PC-9 (cell line): Measurements from ENCODE around the gene AIF1L. TPM values are rescaled to one million over a fixed set of nuclear protein-coding genes. Genes with fewer than 3 reads are reported as not detected.

ENCODE experiments used
- BruUV-seq: library from RNA; stranded (reverse); fragments of 400-500 nt; replicated peaks from 2 replicates; lab custom pipeline; 2021; lab: Mats Ljungman, UMichigan
- CTCF ChIA-PET: fragments of 300-600 bp; sonication (Branson Sonifier 250); formaldehyde crosslinking; loops from one replicate; lab custom pipeline; 2022; ENCODE audit warnings: antibody characterized with exemption; lab: Charles Lee
- POLR2A ChIA-PET: fragments of 300-600 bp; sonication (Branson Sonifier 250); formaldehyde crosslinking; loops from one replicate; lab custom pipeline; 2022; ENCODE audit warnings: antibody characterized with exemption; ENCODE audit not compliant: unreplicated experiment; lab: Charles Lee
- DNase-seq, 2 experiments: peaks; one replicate each; pipeline versions ENCODE4 v3.0.0 to v3.0.0-alpha.2; 2015 to 2022; ENCODE audit warnings: mixed read lengths in 1 of 2
- H2AFZ ChIP-seq: fragments of 200-600 bp; sonication (generic); 2 replicates; pipeline ENCODE4 v1.8.1; 2017; ENCODE audit warnings: antibody characterized with exemption
- H3F3A ChIP-seq: fragments of 200-600 bp; sonication (generic); 2 replicates; pipeline ENCODE4 v1.8.1; 2017; ENCODE audit warnings: antibody characterized with exemption, mild to moderate bottlenecking, low read depth; ENCODE audit not compliant: insufficient read depth
- H3K27ac ChIP-seq: fragments of 200-600 bp; sonication (generic); 2 replicates; pipeline ENCODE4 v1.6.1; 2016; ENCODE audit warnings: mixed run types
- H3K27me3 ChIP-seq: fragments of 200-600 bp; sonication (generic); 2 replicates; pipeline ENCODE4 v1.6.1; 2016; ENCODE audit warnings: low read depth, mixed run types; ENCODE audit not compliant: insufficient read depth
- H3K36me3 ChIP-seq: fragments of 200-600 bp; sonication (generic); 2 replicates; pipeline ENCODE4 v1.6.1; 2016; ENCODE audit warnings: low read depth, mixed run types
- H3K4me1 ChIP-seq: fragments of 200-600 bp; sonication (generic); replicated peaks from 2 replicates; pipeline ENCODE4 v1.6.1; 2016; ENCODE audit warnings: mixed run types; ENCODE audit not compliant: insufficient read depth
- H3K4me2 ChIP-seq: fragments of 200-600 bp; sonication (generic); 2 replicates; pipeline ENCODE4 v1.6.1; 2017; ENCODE audit warnings: mixed run types
- H3K4me3 ChIP-seq: fragments of 200-600 bp; sonication (generic); 2 replicates; pipeline ENCODE4 v1.6.1; 2016; ENCODE audit warnings: mixed run types
- H3K79me2 ChIP-seq: fragments of 200-600 bp; sonication (generic); 2 replicates; pipeline ENCODE4 v1.6.1; 2017; ENCODE audit warnings: low read depth, mixed run types
- H3K9me2 ChIP-seq: fragments of 200-600 bp; sonication (generic); 2 replicates; pipeline ENCODE4 v1.8.1; 2017; ENCODE audit warnings: mild to moderate bottlenecking; ENCODE audit not compliant: insufficient read depth
- H3K9me3 ChIP-seq: fragments of 200-600 bp; sonication (generic); 2 replicates; pipeline ENCODE4 v1.8.1; 2016; ENCODE audit warnings: low read depth; ENCODE audit not compliant: insufficient read depth
- H4K20me1 ChIP-seq: fragments of 200-600 bp; sonication (generic); 2 replicates; pipeline ENCODE4 v1.8.1; 2017; ENCODE audit not compliant: insufficient read depth
- EZH2 ChIP-seq: fragments of 200-600 bp; sonication (generic); IDR thresholded peaks from 2 replicates; pipeline ENCODE4 v1.8.0; 2017; ENCODE audit warnings: antibody characterized with exemption, low read depth
- intact Hi-C: fragments of 100-400 bp; cut with micrococcal nuclease; formaldehyde crosslinking; loops from one replicate; pipeline ENCODE4 v1.10.0; 2022; ENCODE audit not compliant: unreplicated experiment
- total RNA-seq: library from RNA; stranded (reverse); gene quantifications from 2 replicates; pipeline ENCODE4 v1.2.3, GENCODE V29; 2021
- TF ChIP-seq, protein P1 (sequence below): fragments of 200-600 bp; sonication (generic); conservative IDR thresholded peaks from 2 replicates; pipeline ENCODE4 v1.6.1; 2017; ENCODE audit warnings: mixed run types, antibody characterized with exemption, mild to moderate bottlenecking, moderate library complexity

Gene AIF1L
- total RNA-seq, 1 experiment from 2014 or later, result 87.3 TPM

DNA sequence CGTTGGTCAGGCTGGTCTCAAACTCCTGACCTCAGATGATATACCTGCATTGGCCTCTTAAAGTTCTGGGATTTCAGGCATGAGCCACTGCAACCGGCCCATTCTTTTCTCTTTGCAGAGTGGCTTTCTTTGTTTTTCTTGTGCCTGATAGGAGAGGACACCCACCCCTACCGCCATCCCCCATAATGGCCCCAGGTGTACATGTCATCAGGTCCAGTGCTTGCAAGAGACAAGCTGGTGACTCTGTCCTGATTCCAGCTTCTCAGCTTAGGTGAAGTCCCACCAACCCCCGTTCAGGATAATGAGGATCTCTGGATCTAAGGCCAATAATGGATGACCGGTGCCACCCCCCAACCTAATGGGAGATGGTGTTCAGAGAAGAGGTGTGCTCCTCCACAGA lies 2.3 kb upstream of the AIF1L start:
- DNase-seq, result no peak
- CTCF ChIA-PET, result interaction anchor here (1.4 kb wide), 1 partner anchor 37 kb away, joined by 4 read pairs; no protein-coding TSS in a partner anchor
- no peak overlapping the region for H2AFZ ChIP-seq
- H3K27ac ChIP-seq, result no peak overlapping the region
- H3K27me3 ChIP-seq, result no peaks in the 10 kb centered on the region
- H3K79me2 ChIP-seq, result 0 out of 2 replicates have a peak, but pooled peaks cover 4% of the 10 kb centered on the region
- H3K4me1 ChIP-seq, result peaks cover 28% of the 10 kb centered on the region
- POLR2A ChIA-PET, result interaction anchor here (0.5 kb wide), 1 partner anchor 9 kb away, joined by 18 read pairs; no protein-coding TSS in a partner anchor
- no peaks in the 10 kb centered on the region for H3K9me3 ChIP-seq
- peaks cover 17% of the 10 kb centered on the region; the same call in 1 of the 2 replicates for H3F3A ChIP-seq
- no TSS peak for BruUV-seq
- TF ChIP-seq, protein P1, sequence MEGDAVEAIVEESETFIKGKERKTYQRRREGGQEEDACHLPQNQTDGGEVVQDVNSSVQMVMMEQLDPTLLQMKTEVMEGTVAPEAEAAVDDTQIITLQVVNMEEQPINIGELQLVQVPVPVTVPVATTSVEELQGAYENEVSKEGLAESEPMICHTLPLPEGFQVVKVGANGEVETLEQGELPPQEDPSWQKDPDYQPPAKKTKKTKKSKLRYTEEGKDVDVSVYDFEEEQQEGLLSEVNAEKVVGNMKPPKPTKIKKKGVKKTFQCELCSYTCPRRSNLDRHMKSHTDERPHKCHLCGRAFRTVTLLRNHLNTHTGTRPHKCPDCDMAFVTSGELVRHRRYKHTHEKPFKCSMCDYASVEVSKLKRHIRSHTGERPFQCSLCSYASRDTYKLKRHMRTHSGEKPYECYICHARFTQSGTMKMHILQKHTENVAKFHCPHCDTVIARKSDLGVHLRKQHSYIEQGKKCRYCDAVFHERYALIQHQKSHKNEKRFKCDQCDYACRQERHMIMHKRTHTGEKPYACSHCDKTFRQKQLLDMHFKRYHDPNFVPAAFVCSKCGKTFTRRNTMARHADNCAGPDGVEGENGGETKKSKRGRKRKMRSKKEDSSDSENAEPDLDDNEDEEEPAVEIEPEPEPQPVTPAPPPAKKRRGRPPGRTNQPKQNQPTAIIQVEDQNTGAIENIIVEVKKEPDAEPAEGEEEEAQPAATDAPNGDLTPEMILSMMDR, result no peak
- no peak for TF ChIP-seq EZH2
- no peak overlapping the region for H3K4me3 ChIP-seq
- H3K4me2 ChIP-seq, result no peak overlapping the region
- intact Hi-C loops, result no loop called here
- peaks cover 14% of the 10 kb centered on the region; the same call in 1 of the 2 replicates for H4K20me1 ChIP-seq
- H3K36me3 ChIP-seq, result no peaks in the 10 kb centered on the region
- no peaks in the 10 kb centered on the region for H3K9me2 ChIP-seq

DNA sequence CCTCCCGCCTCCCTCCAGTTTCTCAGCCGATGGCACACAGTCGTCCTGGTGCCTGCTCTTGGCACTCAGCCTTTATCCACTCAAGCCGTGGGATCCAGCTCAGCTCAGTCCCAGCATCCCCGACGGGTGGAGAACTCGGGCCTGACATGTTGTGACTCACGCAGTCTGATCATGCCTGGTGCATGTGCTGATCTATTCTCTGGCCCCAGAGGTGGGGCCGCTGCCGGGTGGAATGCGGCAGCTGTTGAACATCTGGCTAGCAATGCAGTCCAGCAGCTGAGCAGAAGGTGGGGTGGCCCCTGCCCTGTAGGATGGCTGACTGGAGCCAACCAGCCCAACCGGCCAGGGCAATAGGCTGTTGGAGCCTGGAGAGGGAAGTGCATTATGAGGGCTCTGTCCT lies 1.7 kb upstream of the AIF1L start:
- peaks cover 17% of the 10 kb centered on the region; the same call in 1 of the 2 replicates for H3F3A ChIP-seq
- no peak overlapping the region for H3K27ac ChIP-seq
- TF ChIP-seq EZH2, result no peak
- TF ChIP-seq, protein P1, result no peak
- H4K20me1 ChIP-seq, result peaks cover 14% of the 10 kb centered on the region; the same call in 1 of the 2 replicates
- H3K79me2 ChIP-seq, result 0 out of 2 replicates have a peak, but pooled peaks cover 4% of the 10 kb centered on the region
- no peaks in the 10 kb centered on the region for H3K27me3 ChIP-seq
- POLR2A ChIA-PET, result interaction anchor here (0.6 kb wide), 1 partner anchor 10 kb away, joined by 3 read pairs; no protein-coding TSS in a partner anchor
- DNase-seq, result peak in 1 of 2 experiments; percentile 80
- H3K4me2 ChIP-seq, result no peak overlapping the region
- intact Hi-C loops, result no loop called here
- no peak overlapping the region for H3K4me3 ChIP-seq
- H3K36me3 ChIP-seq, result no peaks in the 10 kb centered on the region
- peaks cover 28% of the 10 kb centered on the region for H3K4me1 ChIP-seq
- H3K9me2 ChIP-seq, result no peaks in the 10 kb centered on the region
- no peaks in the 10 kb centered on the region for H3K9me3 ChIP-seq
- CTCF ChIA-PET, result interaction anchor here (1.4 kb wide), 1 partner anchor 37 kb away, joined by 4 read pairs; no protein-coding TSS in a partner anchor
- H2AFZ ChIP-seq, result no peak overlapping the region
- BruUV-seq, result no TSS peak

DNA sequence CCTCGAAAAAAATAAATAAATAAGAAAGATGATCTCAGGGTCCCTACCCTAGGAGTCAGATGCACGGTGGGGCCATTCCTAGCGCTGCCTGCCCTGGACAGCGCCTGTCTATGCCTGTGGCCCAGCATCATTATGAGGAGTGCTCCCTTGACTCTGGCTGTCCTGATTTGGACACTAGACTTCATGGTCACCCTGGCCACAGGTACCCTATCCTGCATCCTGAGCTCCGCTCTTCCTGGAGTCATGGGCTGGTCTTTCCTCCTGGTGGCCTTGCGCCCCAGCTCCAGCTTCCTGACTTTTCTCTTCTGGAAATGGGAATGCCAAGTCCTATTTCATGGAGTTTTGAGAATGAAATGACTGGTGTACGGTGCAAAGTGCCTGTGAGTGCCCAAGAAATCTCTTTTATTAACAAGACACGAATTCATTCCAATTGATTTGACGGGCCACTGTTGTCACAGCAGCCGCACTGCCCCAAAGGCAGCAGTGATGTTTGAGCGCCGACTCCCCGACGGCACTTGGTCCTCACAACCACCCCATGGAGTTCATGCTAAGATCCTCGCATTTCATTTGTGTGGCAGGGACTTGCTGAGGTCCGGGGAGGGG lies 564 bp upstream of the AIF1L start:
- POLR2A ChIA-PET, result interaction anchor here (0.5 kb wide), 1 partner anchor 1233 kb away, joined by 21 read pairs; no protein-coding TSS in a partner anchor

More for the DNA sequence above, 564 bp upstream of the AIF1L start:
- H3K4me3 ChIP-seq, result peak overlapping the region; percentile 92; the same call in 1 of the 2 replicates
- H3K27ac ChIP-seq, result no peak overlapping the region
- H3K36me3 ChIP-seq, result no peaks in the 10 kb centered on the region
- BruUV-seq, result no TSS peak
- H2AFZ ChIP-seq, result no peak overlapping the region; the same call in 1 of the 2 replicates
- H3K27me3 ChIP-seq, result no peaks in the 10 kb centered on the region
- TF ChIP-seq, protein P1, result no peak
- TF ChIP-seq EZH2, result no peak
- H4K20me1 ChIP-seq, result peaks cover 14% of the 10 kb centered on the region; the same call in 1 of the 2 replicates
- DNase-seq, result no peak
- peaks cover 17% of the 10 kb centered on the region; the same call in 1 of the 2 replicates for H3F3A ChIP-seq
- H3K79me2 ChIP-seq, result 0 out of 2 replicates have a peak, but pooled peaks cover 4% of the 10 kb centered on the region
- intact Hi-C loops, result no loop called here
- peak overlapping the region; percentile 81 for H3K4me2 ChIP-seq
- CTCF ChIA-PET, result no interaction called here
- no peaks in the 10 kb centered on the region for H3K9me3 ChIP-seq
- no peaks in the 10 kb centered on the region for H3K9me2 ChIP-seq
- H3K4me1 ChIP-seq, result peaks cover 28% of the 10 kb centered on the region
